ENCODE measurements around the gene CCDC70. TPM values are rescaled to one million over a fixed set of nuclear protein-coding genes. Genes with fewer than 3 reads are reported as not detected.

Gene CCDC70
- total and polyA plus RNA-seq, 9 donors, result not detected

DNA sequence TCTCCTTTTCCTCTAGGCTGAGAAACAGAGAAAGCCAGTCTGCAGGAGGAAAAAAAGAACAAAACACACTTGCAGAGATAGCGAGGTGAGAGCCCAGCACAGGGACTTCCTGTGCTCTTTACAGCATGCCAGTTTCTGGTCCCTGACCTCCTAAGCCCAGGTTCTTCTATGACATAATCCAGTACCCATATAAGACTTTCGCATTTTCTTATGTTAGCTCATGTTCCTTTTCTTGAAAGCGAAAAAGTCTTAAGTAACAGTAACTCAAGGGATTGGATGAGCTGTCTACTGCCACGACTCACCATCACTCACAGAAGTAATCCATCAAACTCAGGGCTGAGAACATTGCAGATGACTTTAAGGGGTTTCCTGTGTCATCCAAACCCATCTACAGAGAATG, 17.4 kb downstream of the CCDC70 start:
- 57% methylated on average over 1 of the region's 4 CpGs for WGBS (ENCODE audit: insufficient coverage)
- no peaks in the 10 kb centered on the region for H3K36me3 ChIP-seq (ENCODE audit: control insufficient read depth, insufficient read depth, low read length)
- H3K9me3 ChIP-seq (replicated peaks; ENCODE audit: control insufficient read depth, low read depth, low read length), result peaks cover 7% of the 10 kb centered on the region
- H3K27ac ChIP-seq (ENCODE audit: low read length), result no peak overlapping the region
- no peak overlapping the region for H3K4me3 ChIP-seq (ENCODE audit: low read length)
- H3K27me3 ChIP-seq (ENCODE audit: control insufficient read depth, insufficient read depth, low read length), result no peaks in the 10 kb centered on the region
- no peak for DNase-seq
- H3K4me1 ChIP-seq (ENCODE audit: control insufficient read depth, insufficient read depth, low read length), result no peaks in the 10 kb centered on the region

DNA sequence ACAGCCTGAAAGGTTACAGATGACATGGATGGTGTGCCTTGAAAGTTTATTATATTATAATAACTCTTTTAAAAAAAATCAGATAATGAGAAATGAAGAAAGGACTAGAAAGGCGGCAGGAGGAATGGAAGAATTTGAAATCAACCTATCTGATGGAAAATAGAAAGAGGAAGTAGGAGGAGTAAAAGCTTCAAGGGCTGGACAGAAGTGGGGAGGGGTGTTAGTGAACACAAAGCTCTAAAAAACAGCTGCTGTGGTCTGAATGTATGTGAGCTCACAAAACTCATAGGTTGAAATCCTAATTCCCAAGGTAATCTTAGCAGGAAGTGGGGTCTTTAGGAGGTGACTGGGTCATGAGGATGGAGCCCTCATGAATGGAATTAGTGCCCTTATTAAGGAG, 19.5 kb downstream of the CCDC70 start:
- H3K4me3 ChIP-seq (ENCODE audit: low read length), result no peak overlapping the region
- 100% methylated on average over 1 of the region's 1 CpG for WGBS (ENCODE audit: insufficient coverage)
- no peaks in the 10 kb centered on the region for H3K27me3 ChIP-seq (ENCODE audit: control insufficient read depth, insufficient read depth, low read length)
- no peak for DNase-seq
- H3K27ac ChIP-seq (ENCODE audit: low read length), result no peak overlapping the region
- no peaks in the 10 kb centered on the region for H3K4me1 ChIP-seq (ENCODE audit: control insufficient read depth, insufficient read depth, low read length)
- H3K36me3 ChIP-seq (ENCODE audit: control insufficient read depth, insufficient read depth, low read length), result no peaks in the 10 kb centered on the region
- peaks cover 7% of the 10 kb centered on the region for H3K9me3 ChIP-seq (replicated peaks; ENCODE audit: control insufficient read depth, low read depth, low read length)

DNA sequence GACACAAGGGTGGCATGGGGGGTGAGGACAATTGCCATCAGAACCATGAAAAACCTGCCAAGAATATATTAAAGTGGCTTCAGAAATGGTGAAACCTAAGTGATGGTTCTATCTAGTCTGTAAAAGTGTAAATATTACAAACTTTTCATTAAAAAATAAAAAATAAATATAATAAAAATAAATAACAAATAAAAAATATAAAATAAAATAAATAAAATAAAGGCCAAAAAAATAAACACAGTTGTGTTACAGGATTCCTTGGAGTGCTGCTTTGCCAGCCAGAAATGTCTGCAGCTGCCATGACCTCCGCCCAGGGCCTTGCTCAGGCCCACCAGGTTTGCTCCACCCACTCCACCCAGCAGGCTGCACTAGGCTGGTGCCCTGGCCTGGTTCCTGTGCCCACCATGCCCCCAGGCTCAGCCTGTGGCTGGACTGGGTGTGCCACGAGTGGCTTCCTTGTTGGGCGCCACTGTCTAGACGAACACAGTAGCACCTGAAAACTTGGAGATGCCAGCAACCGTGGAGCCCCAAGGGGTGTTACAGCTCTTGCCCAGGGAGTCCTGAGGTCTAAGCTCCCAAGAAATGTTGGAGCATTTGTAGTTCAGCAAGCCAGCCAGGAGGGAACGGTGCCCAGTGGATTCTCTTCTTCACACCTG, 20.9 kb downstream of the CCDC70 start:
- Histone ChIP-seq H3K36me3 (ENCODE audit: control insufficient read depth, insufficient read depth, low read length) (no peaks in the 10 kb centered on the region), H3K27me3 (ENCODE audit: control insufficient read depth, insufficient read depth, low read length) (no peaks in the 10 kb centered on the region), H3K9me3 (replicated peaks; ENCODE audit: control insufficient read depth, low read depth, low read length) (peaks cover 7% of the 10 kb centered on the region), H3K4me1 (ENCODE audit: control insufficient read depth, insufficient read depth, low read length) (no peaks in the 10 kb centered on the region), H3K27ac (ENCODE audit: low read length) (no peak overlapping the region), H3K4me3 (ENCODE audit: low read length) (no peak overlapping the region)
- no peak for DNase-seq
- WGBS (ENCODE audit: insufficient coverage), result 99% methylated on average over 6 of the region's 6 CpGs

DNA sequence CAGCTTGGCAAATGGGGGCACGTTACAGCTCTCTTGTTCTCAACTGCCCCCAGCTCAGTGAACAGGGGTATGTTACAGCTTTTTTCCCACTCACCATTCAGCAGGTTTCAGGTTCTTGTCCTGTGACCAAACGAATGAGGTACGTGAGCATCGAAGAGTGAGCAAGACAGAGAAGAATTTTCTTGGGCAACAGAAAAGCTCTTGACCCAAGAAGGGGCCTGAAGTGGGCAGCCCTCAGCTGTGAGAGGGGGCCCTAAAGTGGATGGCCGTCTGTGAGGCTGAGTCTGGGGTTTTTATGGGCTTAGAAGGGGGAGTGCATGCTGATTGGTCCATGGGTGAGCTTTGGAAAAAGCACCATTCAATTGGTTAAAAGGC, 21.4 kb downstream of the CCDC70 start:
- peaks cover 7% of the 10 kb centered on the region for H3K9me3 ChIP-seq (replicated peaks; ENCODE audit: control insufficient read depth, low read depth, low read length)
- H3K4me3 ChIP-seq (ENCODE audit: low read length), result no peak overlapping the region
- H3K27me3 ChIP-seq (ENCODE audit: control insufficient read depth, insufficient read depth, low read length), result no peaks in the 10 kb centered on the region
- no peak for DNase-seq
- no peak overlapping the region for H3K27ac ChIP-seq (ENCODE audit: low read length)
- H3K4me1 ChIP-seq (ENCODE audit: control insufficient read depth, insufficient read depth, low read length), result no peaks in the 10 kb centered on the region
- no peaks in the 10 kb centered on the region for H3K36me3 ChIP-seq (ENCODE audit: control insufficient read depth, insufficient read depth, low read length)
- 69% methylated on average over 5 of the region's 5 CpGs for WGBS (ENCODE audit: insufficient coverage)

DNA sequence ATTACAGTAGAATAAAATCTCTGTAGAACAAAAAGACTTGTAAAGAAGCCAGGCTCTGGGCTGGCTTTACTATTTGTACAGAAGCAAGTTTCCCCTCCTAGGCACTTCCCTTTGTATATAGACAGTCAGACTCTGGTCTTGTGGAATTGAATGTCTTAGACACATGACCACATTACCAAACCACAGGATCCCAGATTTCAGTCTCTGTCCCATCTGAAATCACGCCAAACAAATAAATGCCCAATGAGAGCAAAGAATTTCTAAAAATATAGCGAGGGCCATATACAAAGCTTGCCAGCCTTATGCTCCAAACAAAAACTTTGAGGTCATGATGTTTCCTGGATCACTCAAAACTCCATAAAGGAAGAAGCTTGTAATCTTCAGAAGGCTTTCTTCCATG, 23.9 kb downstream of the CCDC70 start:
- no peak overlapping the region for H3K4me3 ChIP-seq (ENCODE audit: low read length)
- peaks cover 7% of the 10 kb centered on the region for H3K9me3 ChIP-seq (replicated peaks; ENCODE audit: control insufficient read depth, low read depth, low read length)
- H3K27me3 ChIP-seq (ENCODE audit: control insufficient read depth, insufficient read depth, low read length), result no peaks in the 10 kb centered on the region
- H3K27ac ChIP-seq (ENCODE audit: low read length), result no peak overlapping the region
- WGBS (ENCODE audit: insufficient coverage), result 86% methylated on average over 1 of the region's 2 CpGs
- DNase-seq, result no peak
- no peaks in the 10 kb centered on the region for H3K4me1 ChIP-seq (ENCODE audit: control insufficient read depth, insufficient read depth, low read length)
- H3K36me3 ChIP-seq (ENCODE audit: control insufficient read depth, insufficient read depth, low read length), result no peaks in the 10 kb centered on the region

DNA sequence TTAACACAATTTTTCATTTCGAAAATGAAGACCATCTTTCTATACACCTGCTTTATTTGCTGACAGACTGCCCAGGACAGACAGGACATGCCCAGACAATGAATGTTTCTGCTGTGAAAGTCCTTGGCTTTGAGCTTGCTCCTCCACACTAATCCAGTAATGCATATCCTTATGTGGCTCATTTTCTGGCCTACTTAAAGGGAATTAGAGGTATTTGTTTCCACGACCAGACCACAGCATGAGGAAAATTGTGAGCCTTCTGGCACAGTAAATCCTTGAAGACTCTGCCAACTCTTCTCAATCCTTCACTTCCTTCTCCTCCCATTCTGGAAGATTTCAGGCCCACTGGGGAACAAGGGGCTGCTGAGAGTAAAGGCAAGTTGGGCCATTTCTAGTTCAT, 25.7 kb downstream of the CCDC70 start:
- Histone ChIP-seq H3K27ac (ENCODE audit: low read length) (no peak overlapping the region), H3K4me3 (ENCODE audit: low read length) (no peak overlapping the region), H3K9me3 (replicated peaks; ENCODE audit: control insufficient read depth, low read depth, low read length) (peaks cover 4% of the 10 kb centered on the region), H3K4me1 (ENCODE audit: control insufficient read depth, insufficient read depth, low read length) (no peaks in the 10 kb centered on the region), H3K27me3 (ENCODE audit: control insufficient read depth, insufficient read depth, low read length) (no peaks in the 10 kb centered on the region), H3K36me3 (ENCODE audit: control insufficient read depth, insufficient read depth, low read length) (no peaks in the 10 kb centered on the region)
- no CpG with 5 or more reads among the region's 2 CpGs for WGBS (ENCODE audit: insufficient coverage)
- DNase-seq, result peak; percentile 50

DNA sequence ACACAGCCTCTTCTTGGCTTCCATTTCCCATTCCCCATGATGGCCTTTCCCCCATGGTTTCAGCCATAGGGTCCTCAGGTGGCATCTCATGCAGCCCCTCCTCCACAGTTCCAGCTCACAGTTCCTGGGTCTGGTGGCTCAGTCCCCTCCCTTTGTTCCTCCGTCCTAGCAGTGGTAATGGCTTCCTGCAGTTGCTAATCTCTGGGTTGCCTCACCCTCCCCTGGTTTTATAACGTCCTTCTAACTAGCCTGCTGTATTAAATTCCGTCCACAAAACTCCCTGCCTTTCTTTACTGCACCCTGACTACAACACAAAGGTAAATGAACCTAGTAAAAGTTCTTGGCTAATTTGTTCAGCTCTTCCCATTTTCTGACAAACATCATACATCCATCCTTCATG, 30.9 kb downstream of the CCDC70 start:
- no peak overlapping the region for H3K4me3 ChIP-seq (ENCODE audit: low read length)
- no peaks in the 10 kb centered on the region for H3K36me3 ChIP-seq (ENCODE audit: control insufficient read depth, insufficient read depth, low read length)
- no peaks in the 10 kb centered on the region for H3K4me1 ChIP-seq (ENCODE audit: control insufficient read depth, insufficient read depth, low read length)
- H3K27me3 ChIP-seq (ENCODE audit: control insufficient read depth, insufficient read depth, low read length), result no peaks in the 10 kb centered on the region
- DNase-seq, result no peak
- no peaks in the 10 kb centered on the region for H3K9me3 ChIP-seq (replicated peaks; ENCODE audit: control insufficient read depth, low read depth, low read length)
- H3K27ac ChIP-seq (ENCODE audit: low read length), result no peak overlapping the region
- 33% methylated on average over 2 of the region's 3 CpGs for WGBS (ENCODE audit: insufficient coverage)

DNA sequence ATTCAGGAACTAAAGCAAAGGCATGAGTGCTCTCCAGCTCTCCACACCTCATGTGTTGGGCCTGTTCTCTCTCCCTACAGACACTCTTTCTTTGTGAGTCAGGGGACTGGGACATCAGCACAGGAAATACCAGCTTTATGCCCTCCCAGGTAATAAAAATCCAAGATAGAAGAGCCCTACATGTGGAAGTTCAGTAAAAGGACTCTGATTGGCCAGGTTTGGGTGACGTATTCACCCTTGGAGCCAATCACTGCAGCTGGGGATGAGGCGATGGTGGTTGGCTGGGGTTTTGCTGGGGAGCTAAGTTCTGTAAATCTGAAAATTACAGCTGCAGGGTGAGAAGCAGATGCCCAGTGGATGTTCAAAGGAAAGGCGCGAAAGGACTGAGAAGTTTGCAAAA, 32.5 kb downstream of the CCDC70 start:
- Histone ChIP-seq H3K27ac (ENCODE audit: low read length) (no peak overlapping the region), H3K36me3 (ENCODE audit: control insufficient read depth, insufficient read depth, low read length) (no peaks in the 10 kb centered on the region), H3K4me3 (ENCODE audit: low read length) (no peak overlapping the region), H3K4me1 (ENCODE audit: control insufficient read depth, insufficient read depth, low read length) (no peaks in the 10 kb centered on the region), H3K9me3 (replicated peaks; ENCODE audit: control insufficient read depth, low read depth, low read length) (no peaks in the 10 kb centered on the region), H3K27me3 (ENCODE audit: control insufficient read depth, insufficient read depth, low read length) (no peaks in the 10 kb centered on the region)
- WGBS (ENCODE audit: insufficient coverage), result 81% methylated on average over 4 of the region's 4 CpGs
- DNase-seq, result no peak

DNA sequence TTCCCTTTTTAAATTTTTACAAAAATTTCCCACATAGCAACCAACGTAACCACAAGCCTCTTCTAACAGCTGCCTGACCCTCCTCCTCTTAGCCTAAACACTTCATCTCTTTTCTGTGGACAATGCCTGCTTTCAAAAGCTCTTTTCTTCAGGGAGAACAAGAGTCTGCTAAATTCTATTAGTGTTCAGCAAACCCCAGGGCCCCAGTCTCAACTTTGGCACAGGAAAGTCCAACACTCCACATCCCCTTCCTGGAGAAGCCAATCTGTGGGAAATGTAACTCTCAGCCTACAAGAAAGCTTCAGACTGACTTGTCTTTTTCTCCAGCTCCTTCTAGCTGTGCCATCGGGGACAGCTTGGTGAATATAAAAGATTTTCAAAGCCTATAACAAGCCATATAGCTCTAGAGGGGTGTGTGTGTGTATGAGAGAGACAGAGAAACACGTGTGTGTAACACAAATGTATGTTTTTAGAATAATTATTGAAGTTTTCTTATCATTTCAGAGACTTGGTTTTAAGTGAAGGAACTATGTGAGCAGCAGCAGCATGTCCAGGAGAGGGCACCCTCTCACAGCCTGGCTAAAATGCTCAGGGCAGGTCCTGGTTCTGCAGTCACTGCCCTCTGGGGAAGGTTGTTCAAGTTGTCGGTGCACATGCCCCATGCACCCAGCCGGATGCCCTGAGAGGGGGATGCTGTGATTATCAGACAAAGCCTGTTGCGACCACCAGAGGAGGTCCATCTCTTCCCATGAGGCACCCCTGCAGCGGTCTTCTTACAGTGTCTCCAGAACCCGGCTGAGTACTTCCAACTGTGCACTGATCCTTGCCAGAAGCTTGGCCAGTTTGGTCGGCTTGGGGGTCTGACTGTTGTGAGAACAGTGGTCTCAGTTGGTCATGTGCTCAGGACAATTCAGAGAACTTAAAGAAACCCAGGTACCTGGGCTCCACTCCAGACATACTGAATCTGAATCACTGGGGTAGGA, 34.4 kb downstream of the CCDC70 start:
- peak; percentile 43 for DNase-seq
- no peak overlapping the region for H3K27ac ChIP-seq (ENCODE audit: low read length)
- no peaks in the 10 kb centered on the region for H3K9me3 ChIP-seq (replicated peaks; ENCODE audit: control insufficient read depth, low read depth, low read length)
- WGBS (ENCODE audit: insufficient coverage), result 30% methylated on average over 5 of the region's 9 CpGs
- no peaks in the 10 kb centered on the region for H3K36me3 ChIP-seq (ENCODE audit: control insufficient read depth, insufficient read depth, low read length)
- no peak overlapping the region for H3K4me3 ChIP-seq (ENCODE audit: low read length)
- no peaks in the 10 kb centered on the region for H3K27me3 ChIP-seq (ENCODE audit: control insufficient read depth, insufficient read depth, low read length)
- H3K4me1 ChIP-seq (ENCODE audit: control insufficient read depth, insufficient read depth, low read length), result no peaks in the 10 kb centered on the region

DNA sequence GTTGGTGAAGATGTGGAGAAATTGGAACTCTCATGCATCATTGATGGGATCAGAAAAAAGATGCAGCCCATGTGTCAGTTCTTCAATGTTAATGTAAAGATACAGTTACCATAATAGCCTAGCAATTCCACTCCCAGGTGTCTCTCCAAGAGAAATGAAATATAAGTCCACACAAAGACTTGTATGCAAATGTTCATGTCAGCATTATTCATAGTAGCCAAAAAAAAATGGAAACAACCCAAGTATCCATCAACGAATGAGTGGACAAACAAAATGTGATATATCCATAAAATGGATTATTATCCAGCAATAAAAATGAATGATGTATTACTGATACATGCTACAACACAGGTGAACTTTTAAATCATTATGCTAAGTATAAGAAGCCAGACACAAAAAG, 38.7 kb downstream of the CCDC70 start:
- Histone ChIP-seq H3K9me3 (replicated peaks; ENCODE audit: control insufficient read depth, low read depth, low read length) (no peaks in the 10 kb centered on the region), H3K27me3 (ENCODE audit: control insufficient read depth, insufficient read depth, low read length) (no peaks in the 10 kb centered on the region), H3K36me3 (ENCODE audit: control insufficient read depth, insufficient read depth, low read length) (no peaks in the 10 kb centered on the region), H3K4me3 (ENCODE audit: low read length) (no peak overlapping the region), H3K27ac (ENCODE audit: low read length) (no peak overlapping the region), H3K4me1 (ENCODE audit: control insufficient read depth, insufficient read depth, low read length) (no peaks in the 10 kb centered on the region)
- WGBS (ENCODE audit: insufficient coverage), result no CpG with 5 or more reads among the region's 1 CpG
- DNase-seq, result no peak
